HepG2 (cell line): ENCODE measurements around the gene TAF1C. TPM values are rescaled to one million over a fixed set of nuclear protein-coding genes. Genes with fewer than 3 reads are reported as not detected.
A peak's percentile ranks its signal among the peaks of the same experiment; 100 is the strongest.

Experiments
- AKAP8 ChIP-seq: sonication (generic); formaldehyde crosslinking; IDR thresholded peaks from 2 replicates; pipeline ENCODE4 v1.5.1; 2020; ENCODE audit warnings: mild to moderate bottlenecking, missing genetic modification reagents
- GATA4 ChIP-seq: sonication (generic); IDR thresholded peaks from 2 replicates; pipeline ENCODE4 v1.6.1; 2016; ENCODE audit warnings: antibody characterized with exemption, low read depth, borderline replicate concordance
- HMGXB3 ChIP-seq: sonication (generic); formaldehyde crosslinking; IDR thresholded peaks from 2 replicates; pipeline ENCODE4 v1.4.0; 2020; ENCODE audit warnings: missing genetic modification reagents, borderline replicate concordance
- KLF15 ChIP-seq: sonication (generic); formaldehyde crosslinking; IDR thresholded peaks from 2 replicates; pipeline ENCODE4 v1.8.1; 2023; ENCODE audit warnings: borderline replicate concordance, mild to moderate bottlenecking, inconsistent platforms, missing genetic modification reagents, mixed read lengths
- MTERF4 ChIP-seq: sonication (generic); formaldehyde crosslinking; IDR thresholded peaks from 2 replicates; pipeline ENCODE4 v1.8.0; 2023; ENCODE audit warnings: mild to moderate bottlenecking, missing genetic modification reagents
- NR0B2 ChIP-seq: sonication (generic); formaldehyde crosslinking; IDR thresholded peaks from 2 replicates; pipeline ENCODE4 v1.4.0; 2020; ENCODE audit warnings: mild to moderate bottlenecking, missing genetic modification reagents
- PRPF4 ChIP-seq: fragments of 200-400 bp; formaldehyde crosslinking; IDR thresholded peaks from 2 replicates; pipeline ENCODE4 v1.6.1; 2016; ENCODE audit warnings: low read length, low read depth; ENCODE audit not compliant: poor library complexity, severe bottlenecking
- RBAK ChIP-seq: sonication (generic); formaldehyde crosslinking; IDR thresholded peaks from 2 replicates; pipeline ENCODE4 v1.5.1; 2020; ENCODE audit warnings: mild to moderate bottlenecking, missing genetic modification reagents
- REST ChIP-seq, 2 experiments: IDR thresholded peaks; 2 replicates each; pipeline ENCODE4 v1.6.1; 2011 to 2012; ENCODE audit warnings: low read length in 2 of 2, borderline replicate concordance in 1 of 2, low read depth in 1 of 2, mild to moderate bottlenecking in 1 of 2, moderate library complexity in 1 of 2
- SATB2 ChIP-seq: sonication (generic); formaldehyde crosslinking; IDR thresholded peaks from 2 replicates; pipeline ENCODE4 v1.5.0; 2020; ENCODE audit warnings: missing genetic modification reagents
- TOPORS ChIP-seq: sonication (generic); formaldehyde crosslinking; IDR thresholded peaks from 2 replicates; pipeline ENCODE4 v1.8.0; 2023; ENCODE audit warnings: mild to moderate bottlenecking, missing genetic modification reagents
- ZMYM3 ChIP-seq: sonication (generic); formaldehyde crosslinking; IDR thresholded peaks from 2 replicates; pipeline ENCODE4 v1.5.1; 2020; ENCODE audit warnings: mild to moderate bottlenecking, missing genetic modification reagents
- ZNF225 ChIP-seq: sonication (generic); formaldehyde crosslinking; IDR thresholded peaks from 2 replicates; pipeline ENCODE4 v1.4.0; 2020; ENCODE audit warnings: mild to moderate bottlenecking, missing genetic modification reagents
- ZNF263 ChIP-seq: sonication (generic); formaldehyde crosslinking; IDR thresholded peaks from 2 replicates; pipeline ENCODE4 v1.4.0; 2020; ENCODE audit warnings: missing genetic modification reagents
- ZNF335 ChIP-seq: sonication (generic); formaldehyde crosslinking; IDR thresholded peaks from 2 replicates; pipeline ENCODE4 v1.4.0; 2020; ENCODE audit warnings: missing genetic modification reagents
- ZNF460 ChIP-seq: sonication (generic); formaldehyde crosslinking; IDR thresholded peaks from 2 replicates; pipeline ENCODE4 v1.5.1; 2020; ENCODE audit warnings: missing genetic modification reagents, mild to moderate bottlenecking, borderline replicate concordance
- ZNF639 ChIP-seq: conservative IDR thresholded peaks from 2 replicates; pipeline ENCODE4 v1.6.1; 2018; ENCODE audit warnings: missing genetic modification reagents
- polyA plus RNA-seq, 8 experiments: library from polyadenylated mRNA; depleted of rRNA in 3 of 8; stranded (reverse) in 7 of 8; unstranded in 1 of 8; fragments of >200 nt; fragmentation: Illumina TruSeq in 4 of 8; extraction: Trizol in 4 of 8; gene quantifications; 2 replicates each; pipeline versions ENCODE4 v1.2.1 to v1.2.3, GENCODE V29; 2011 to 2016; ENCODE audit warnings: low read depth in 4 of 8, missing spikeins in 1 of 8, mixed read lengths in 1 of 8; ENCODE audit not compliant: insufficient read depth in 1 of 8
- total RNA-seq, 5 experiments: library from RNA; depleted of rRNA; stranded (reverse); fragments of >200 nt; fragmentation: Illumina TruSeq; extraction: Trizol; gene quantifications; 2 replicates each; pipeline ENCODE4 v1.2.3, GENCODE V29; 2016; ENCODE audit warnings: low read depth in 1 of 5

The TAF1C gene
- total and polyA plus RNA-seq, 2 of the 13 experiments (the other 11 are each of a cell fraction or from before 2014, with no cell fraction given): 15.6 to 20.8 TPM

GRCh38 chr16:84186685-84187437, at the start of gene TAF1C (continued):
- peak; percentile 54; the same call in 1 of the 2 replicates for TF ChIP-seq HMGXB3 (CRISPR knock-in tag)
- TF ChIP-seq RBAK: no peak
- peak; percentile 87 for TF ChIP-seq NR0B2 (CRISPR knock-in tag)
- no peak for TF ChIP-seq SATB2
- TF ChIP-seq ZNF263: peak; percentile 38; the same call in 1 of the 2 replicates
- peak; percentile 97; the same call in 1 of the 2 replicates for TF ChIP-seq MTERF4 (CRISPR knock-in tag)
- peak; percentile 94 for TF ChIP-seq KLF15 (CRISPR knock-in tag)
- TF ChIP-seq ZMYM3: peak; percentile 71
- no peak for TF ChIP-seq ZNF460 (CRISPR knock-in tag)
- peak; percentile 78; the same call in 1 of the 2 replicates for TF ChIP-seq ZNF639 (CRISPR knock-in tag)
- peak; percentile 74 for TF ChIP-seq ZNF225
- TF ChIP-seq GATA4: peak; percentile 71
- no peak for TF ChIP-seq PRPF4
- peak; percentile 77; the same call in 1 of the 2 replicates for TF ChIP-seq AKAP8 (CRISPR knock-in tag)
- no peak for TF ChIP-seq TOPORS
- peak; percentile 62 for TF ChIP-seq ZNF335
- TF ChIP-seq REST (IDR thresholded peaks at IDR 0.05; ENCODE audit: borderline replicate concordance in 1 of 2, low read depth in 1 of 2, low read length in 2 of 2): 0 out of 4 replicates have a peak, but pooled peaks of 1 of the 2 experiments have one; percentile 6
